IMR-90 (cell line): ENCODE data around the gene SEC14L1. TPM values are rescaled to one million over a fixed set of nuclear protein-coding genes. Genes with fewer than 3 reads are reported as not detected.

Source experiments
- ATAC-seq: fragments of 200-7000 bp; cut with Tn5 transposase; 2 replicates; pipeline ENCODE4 v1.9.1; 2020; ENCODE audit warnings: low read depth, mild to moderate bottlenecking, moderate library complexity
- BruUV-seq: library from RNA; stranded (reverse); fragments of 400-500 nt; replicated peaks from 2 replicates; lab custom pipeline; 2021; lab: Mats Ljungman, UMichigan
- CTCF ChIA-PET: fragments of 300-600 bp; formaldehyde crosslinking; extraction: SDS; loops from one replicate; lab custom pipeline; 2021; ENCODE audit warnings: antibody characterized with exemption; lab: Yijun Ruan, JAX
- POLR2A ChIA-PET: fragments of 300-600 bp; sonication (Branson Sonifier 250); formaldehyde crosslinking; loops from one replicate; lab custom pipeline; 2022; ENCODE audit warnings: antibody characterized with exemption; ENCODE audit not compliant: unreplicated experiment; lab: Charles Lee
- DNase-seq: peaks from one replicate; pipeline ENCODE4 v3.0.0; 2013
- H2AFZ ChIP-seq: replicated peaks from 2 replicates; pipeline ENCODE3; 2013; ENCODE audit warnings: low read length, mild to moderate bottlenecking; ENCODE audit not compliant: poor library complexity
- H2AK5ac ChIP-seq: 2 replicates; pipeline ENCODE4 v1.6.1; 2013; ENCODE audit warnings: low read depth, low read length, inconsistent platforms
- H2AK9ac ChIP-seq: replicated peaks from 2 replicates; pipeline ENCODE3; 2013; ENCODE audit warnings: mild to moderate bottlenecking, low read depth, low read length, moderate library complexity; ENCODE audit not compliant: poor library complexity
- H2BK120ac ChIP-seq: 2 replicates; pipeline ENCODE4 v1.6.1; 2013; ENCODE audit warnings: low read depth, low read length, inconsistent platforms
- H2BK15ac ChIP-seq: 3 replicates; pipeline ENCODE4 v1.6.1; 2013; ENCODE audit warnings: low read depth, low read length, inconsistent platforms
- H2BK20ac ChIP-seq: 2 replicates; pipeline ENCODE4 v1.6.1; 2013; ENCODE audit warnings: low read depth, mild to moderate bottlenecking, inconsistent platforms, low read length, moderate library complexity
- H2BK5ac ChIP-seq: 2 replicates; pipeline ENCODE4 v1.6.1; 2013; ENCODE audit warnings: mild to moderate bottlenecking, low read depth, low read length, inconsistent platforms; ENCODE audit not compliant: poor library complexity, severe bottlenecking
- H3K14ac ChIP-seq: replicated peaks from 2 replicates; pipeline ENCODE4 v1.6.1; 2013; ENCODE audit warnings: low read depth, low read length, inconsistent platforms
- H3K18ac ChIP-seq: 2 replicates; pipeline ENCODE4 v1.6.1; 2013; ENCODE audit warnings: low read depth, low read length, control low read depth
- H3K23ac ChIP-seq: 2 replicates; pipeline ENCODE4 v1.6.1; 2013; ENCODE audit warnings: low read depth, low read length, inconsistent platforms
- H3K27ac ChIP-seq: 2 replicates; pipeline ENCODE4 v1.5.1; 2013; ENCODE audit warnings: mild to moderate bottlenecking, control low read depth, low read length; ENCODE audit not compliant: insufficient read depth
- H3K27me3 ChIP-seq: 2 replicates; pipeline ENCODE4 v1.6.1; 2013; ENCODE audit warnings: low read length; ENCODE audit not compliant: control insufficient read depth, insufficient read depth
- H3K36me3 ChIP-seq: 2 replicates; pipeline ENCODE4 v1.6.1; 2013; ENCODE audit warnings: low read length, mixed read lengths; ENCODE audit not compliant: control insufficient read depth, insufficient read depth
- H3K4ac ChIP-seq: 2 replicates; pipeline ENCODE4 v1.6.1; 2013; ENCODE audit warnings: low read depth, low read length, inconsistent platforms
- H3K4me1 ChIP-seq: 2 replicates; pipeline ENCODE4 v1.6.1; 2013; ENCODE audit warnings: low read length, mixed read lengths; ENCODE audit not compliant: control insufficient read depth, insufficient read depth
- H3K4me2 ChIP-seq: 2 replicates; pipeline ENCODE4 v1.6.1; 2013; ENCODE audit warnings: low read depth, mild to moderate bottlenecking, control low read depth, low read length, moderate library complexity
- H3K4me3 ChIP-seq: 2 replicates; pipeline ENCODE4 v1.5.1; 2013; ENCODE audit warnings: low read depth, mild to moderate bottlenecking, control low read depth, low read length, moderate library complexity; ENCODE audit not compliant: insufficient read depth
- H3K56ac ChIP-seq: 2 replicates; pipeline ENCODE4 v1.6.1; 2013; ENCODE audit warnings: low read length, inconsistent platforms; ENCODE audit not compliant: insufficient read depth; ENCODE audit errors: extremely low read depth
- H3K79me1 ChIP-seq, 2 experiments: 2 replicates each; pipeline ENCODE4 v1.6.1; 2013; ENCODE audit warnings: low read length in 2 of 2, inconsistent platforms in 1 of 2, low read depth in 1 of 2
- H3K9ac ChIP-seq: 2 replicates; pipeline ENCODE4 v1.6.1; 2013; ENCODE audit warnings: low read depth, low read length, control low read depth
- H3K9me1 ChIP-seq: 2 replicates; pipeline ENCODE4 v1.6.1; 2013; ENCODE audit warnings: low read length, inconsistent platforms; ENCODE audit not compliant: insufficient read depth
- H3K9me3 ChIP-seq: 2 replicates; pipeline ENCODE4 v1.6.1; 2013; ENCODE audit warnings: low read length; ENCODE audit not compliant: control insufficient read depth, insufficient read depth
- H4K20me1 ChIP-seq: 2 replicates; pipeline ENCODE4 v1.6.1; 2013; ENCODE audit warnings: low read length, inconsistent platforms; ENCODE audit not compliant: insufficient read depth
- H4K5ac ChIP-seq: 2 replicates; pipeline ENCODE4 v1.6.1; 2013; ENCODE audit warnings: mild to moderate bottlenecking, low read depth, low read length, control low read depth
- H4K8ac ChIP-seq, 2 experiments: 2 replicates each; pipeline ENCODE4 v1.6.1; 2013; ENCODE audit warnings: low read depth in 2 of 2, low read length in 2 of 2, control low read depth in 1 of 2, inconsistent platforms in 1 of 2
- H4K91ac ChIP-seq: 2 replicates; pipeline ENCODE4 v1.6.1; 2013; ENCODE audit warnings: low read depth, low read length, inconsistent platforms; ENCODE audit not compliant: insufficient read depth
- BHLHE40 ChIP-seq: fragments of 150-350 bp; IDR thresholded peaks from 2 replicates; pipeline ENCODE4 v1.6.1; 2016; ENCODE audit warnings: mild to moderate bottlenecking, low read depth, low read length
- CEBPB ChIP-seq: IDR thresholded peaks from 2 replicates; pipeline ENCODE4 v1.6.1; 2012; ENCODE audit warnings: low read depth, low read length, improper control_type of control experiment
- CHD1 ChIP-seq: IDR thresholded peaks from 2 replicates; pipeline ENCODE4 v1.6.1; 2012; ENCODE audit warnings: low read depth, low read length, improper control_type of control experiment
- FOS ChIP-seq: fragments of 150-350 bp; IDR thresholded peaks from 2 replicates; pipeline ENCODE4 v1.6.1; 2016; ENCODE audit warnings: low read depth, low read length
- MAZ ChIP-seq: IDR thresholded peaks from 2 replicates; pipeline ENCODE4 v1.6.1; 2012; ENCODE audit warnings: low read depth, mild to moderate bottlenecking, low read length, improper control_type of control experiment, moderate library complexity, borderline replicate concordance
- MXI1 ChIP-seq: IDR thresholded peaks from 2 replicates; pipeline ENCODE4 v1.6.1; 2012; ENCODE audit warnings: low read depth, mild to moderate bottlenecking, low read length, moderate library complexity, borderline replicate concordance
- NFE2L2 ChIP-seq: fragments of 150-350 bp; IDR thresholded peaks from 2 replicates; pipeline ENCODE4 v1.6.1; 2016; ENCODE audit warnings: low read depth, mild to moderate bottlenecking, low read length
- POLR2A ChIP-seq: IDR thresholded peaks from 2 replicates; pipeline ENCODE4 v1.6.1; 2012; ENCODE audit warnings: mild to moderate bottlenecking, low read depth, low read length
- RAD21 ChIP-seq: IDR thresholded peaks from 2 replicates; pipeline ENCODE4 v1.6.1; 2012; ENCODE audit warnings: low read length, improper control_type of control experiment
- RCOR1 ChIP-seq: IDR thresholded peaks from 2 replicates; pipeline ENCODE4 v1.6.1; 2012; ENCODE audit warnings: mild to moderate bottlenecking, low read length, improper control_type of control experiment; ENCODE audit not compliant: insufficient replicate concordance
- RFX5 ChIP-seq: IDR thresholded peaks from 2 replicates; pipeline ENCODE4 v1.8.0; 2012; ENCODE audit warnings: low read depth, mild to moderate bottlenecking, low read length, moderate library complexity
- SMC3 ChIP-seq: fragments of 150-350 bp; IDR thresholded peaks from 2 replicates; pipeline ENCODE4 v1.6.1; 2016; ENCODE audit warnings: low read depth, mild to moderate bottlenecking, antibody characterized with exemption, low read length, moderate library complexity
- WGBS, 2 experiments: methylation state at CpG; one replicate each; pipeline versions ENCODE4 v1.1.5 to v1.1.7; 2013; ENCODE audit warnings: missing lambda C conversion rate in 2 of 2; ENCODE audit not compliant: insufficient read length in 1 of 2; ENCODE audit errors: extremely low coverage in 2 of 2; 5-methylcytosine and 5-hydroxymethylcytosine counted together
- dilution Hi-C: fragments of 300-500 bp; cut with HindIII; formaldehyde crosslinking; loops from one replicate; pipeline ENCODE4 v1.14.3; 2018; ENCODE audit warnings: low sequenced_read_pairs; ENCODE audit not compliant: unreplicated experiment
- in situ Hi-C: fragments of 300-500 bp; cut with MboI; formaldehyde crosslinking; loops from 3 replicates; pipeline ENCODE4 v1.14.3; 2019; ENCODE audit warnings: low sequenced_read_pairs, inconsistent platforms, mixed read lengths
- intact Hi-C: fragments of 100-400 bp; cut with micrococcal nuclease; formaldehyde crosslinking; loops from 2 replicates; pipeline ENCODE4 v1.10.0; 2022
- polyA plus RNA-seq, 3 experiments: library from polyadenylated mRNA; depleted of rRNA; stranded (reverse); fragments of >200 nt; gene quantifications; 2 replicates each; pipeline ENCODE4 v1.2.3, GENCODE V29; 2012; ENCODE audit warnings: low replicate concordance in 1 of 3
- total RNA-seq: library from RNA; depleted of rRNA; stranded (reverse); fragments of >200 nt; gene quantifications from 2 replicates; pipeline ENCODE4 v1.2.3, GENCODE V29; 2012
- TF ChIP-seq, protein P1 (sequence below): fragments of 150-350 bp; IDR thresholded peaks from 2 replicates; pipeline ENCODE4 v1.6.1; 2016; ENCODE audit warnings: low read depth, mild to moderate bottlenecking, low read length, moderate library complexity, borderline replicate concordance
- TF ChIP-seq, protein P2 (sequence below): fragments of 150-350 bp; IDR thresholded peaks from 2 replicates; pipeline ENCODE4 v1.6.1; 2017; ENCODE audit warnings: mild to moderate bottlenecking, antibody characterized with exemption, low read length, low read depth

SEC14L1 gene
- total and polyA plus RNA-seq, 2 of the 4 experiments (the other 2 are of a cell fraction), result 24.9 to 35.8 TPM

DNA sequence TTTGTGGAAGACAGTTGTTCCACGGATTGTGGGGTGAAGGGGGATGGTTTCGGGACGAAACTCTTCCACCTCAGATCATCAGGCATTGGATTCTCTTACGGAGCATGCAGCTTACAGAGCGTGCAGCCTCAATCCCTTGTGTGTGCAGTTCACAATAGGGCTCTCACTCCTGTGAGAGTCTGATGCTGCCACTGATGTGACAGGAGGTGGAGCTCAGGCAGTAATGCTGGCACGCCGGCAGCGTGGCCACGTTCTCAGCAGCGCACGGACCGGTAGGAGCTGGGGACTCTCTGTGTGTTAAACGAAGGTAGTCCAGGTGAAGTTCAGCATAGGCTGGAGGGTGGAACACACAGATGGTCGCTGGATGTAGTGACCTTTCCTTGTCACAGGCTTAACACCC is 37.8 kb downstream of the SEC14L1 start:
- Histone ChIP-seq H3K79me1 (peaks cover 32 to 78% of the 10 kb centered on the region in 2 experiments), H3K4me2 (no peak overlapping the region)
- no peak for ATAC-seq

More for the DNA sequence above, 37.8 kb downstream of the SEC14L1 start:
- H4K91ac ChIP-seq, result no peak overlapping the region
- H3K36me3 ChIP-seq, result peaks cover 10% of the 10 kb centered on the region
- 0 out of 2 replicates have a peak, but pooled peaks cover 2% of the 10 kb centered on the region for H3K9me1 ChIP-seq
- no peak overlapping the region for H3K23ac ChIP-seq
- peaks cover 57% of the 10 kb centered on the region for H4K20me1 ChIP-seq
- no peak overlapping the region for H2BK5ac ChIP-seq
- H3K4me3 ChIP-seq, result no peak overlapping the region
- H4K5ac ChIP-seq, result no peak overlapping the region
- no peak overlapping the region for H3K27ac ChIP-seq
- DNase-seq, result no peak
- no peak overlapping the region for H3K14ac ChIP-seq
- H2BK120ac ChIP-seq, result no peak overlapping the region
- no peak overlapping the region for H4K8ac ChIP-seq
- peaks cover 15% of the 10 kb centered on the region for H3K9me3 ChIP-seq
- H3K56ac ChIP-seq, result no peak overlapping the region
- H3K18ac ChIP-seq, result no peak overlapping the region
- H3K4ac ChIP-seq, result no peak overlapping the region
- H2AK9ac ChIP-seq, result no peak overlapping the region
- dilution Hi-C loops (no loop called here), intact Hi-C loops (no loop called here), in situ Hi-C loops (loop anchor here (5.0 kb wide), 1 partner anchor 49 kb away; no protein-coding TSS in a partner anchor)
- H3K9ac ChIP-seq, result no peak overlapping the region
- H2AFZ ChIP-seq, result no peak overlapping the region
- no peak overlapping the region for H2BK15ac ChIP-seq
- WGBS, 2 experiments, result 100% methylated on average over 4 of the region's 14 CpGs; no CpG with 5 or more reads in 1 of the 2 experiments
- no peak overlapping the region for H2BK20ac ChIP-seq
- H2AK5ac ChIP-seq, result no peak overlapping the region
- POLR2A ChIA-PET, result interaction anchor here (0.9 kb wide), 1 partner anchor 90 kb away, joined by 3 read pairs; no protein-coding TSS in a partner anchor
- CTCF ChIA-PET, result no interaction called here
- H3K4me1 ChIP-seq, result peaks cover 8% of the 10 kb centered on the region; the same call in 1 of the 2 replicates
- no peaks in the 10 kb centered on the region for H3K27me3 ChIP-seq
- no TSS peak for BruUV-seq
- TF ChIP-seq RCOR1 (no peak), RFX5 (no peak), SMC3 (no peak), BHLHE40 (no peak), MAZ (no peak), FOS (no peak), POLR2A (no peak), CHD1 (no peak), CEBPB (no peak), RAD21 (no peak), MXI1 (no peak), NFE2L2 (no peak)
- TF ChIP-seq, protein P1, sequence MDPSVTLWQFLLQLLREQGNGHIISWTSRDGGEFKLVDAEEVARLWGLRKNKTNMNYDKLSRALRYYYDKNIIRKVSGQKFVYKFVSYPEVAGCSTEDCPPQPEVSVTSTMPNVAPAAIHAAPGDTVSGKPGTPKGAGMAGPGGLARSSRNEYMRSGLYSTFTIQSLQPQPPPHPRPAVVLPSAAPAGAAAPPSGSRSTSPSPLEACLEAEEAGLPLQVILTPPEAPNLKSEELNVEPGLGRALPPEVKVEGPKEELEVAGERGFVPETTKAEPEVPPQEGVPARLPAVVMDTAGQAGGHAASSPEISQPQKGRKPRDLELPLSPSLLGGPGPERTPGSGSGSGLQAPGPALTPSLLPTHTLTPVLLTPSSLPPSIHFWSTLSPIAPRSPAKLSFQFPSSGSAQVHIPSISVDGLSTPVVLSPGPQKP, result no peak
- TF ChIP-seq, protein P2, sequence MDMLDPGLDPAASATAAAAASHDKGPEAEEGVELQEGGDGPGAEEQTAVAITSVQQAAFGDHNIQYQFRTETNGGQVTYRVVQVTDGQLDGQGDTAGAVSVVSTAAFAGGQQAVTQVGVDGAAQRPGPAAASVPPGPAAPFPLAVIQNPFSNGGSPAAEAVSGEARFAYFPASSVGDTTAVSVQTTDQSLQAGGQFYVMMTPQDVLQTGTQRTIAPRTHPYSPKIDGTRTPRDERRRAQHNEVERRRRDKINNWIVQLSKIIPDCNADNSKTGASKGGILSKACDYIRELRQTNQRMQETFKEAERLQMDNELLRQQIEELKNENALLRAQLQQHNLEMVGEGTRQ, result no peak
